ENCODE results near the gene RHEBL1. TPM values are rescaled to one million over a fixed set of nuclear protein-coding genes. Genes with fewer than 3 reads are reported as not detected.

The RHEBL1 gene
- total RNA-seq, 1 donor from 2014 or later: not detected

GRCh38 chr12:49032679-49033447 is 36.9 kb downstream of the RHEBL1 start:
- Histone ChIP-seq H3K36me3 (peaks cover 94% of the 10 kb centered on the region), H3K27ac (replicated peaks) (no peak overlapping the region), H3K4me3 (no peak overlapping the region), H3K4me1 (peaks cover 33% of the 10 kb centered on the region), H3K9me3 (replicated peaks) (no peaks in the 10 kb centered on the region), H3K27me3 (ENCODE audit: low read depth) (no peaks in the 10 kb centered on the region)
- TF ChIP-seq CTCF (IDR thresholded peaks at IDR 0.05; ENCODE audit: borderline replicate concordance): no peak
- intact Hi-C loops (cut with micrococcal nuclease): no loop called here
- DNase-seq: no peak

- no peak overlapping the region for H3K27ac ChIP-seq (replicated peaks)
- no peak overlapping the region for H3K4me3 ChIP-seq
- intact Hi-C loops (cut with micrococcal nuclease): no loop called here
- H3K36me3 ChIP-seq: peaks cover 94% of the 10 kb centered on the region
- no peak for TF ChIP-seq CTCF (IDR thresholded peaks at IDR 0.05; ENCODE audit: borderline replicate concordance)
- DNase-seq: no peak
- H3K27me3 ChIP-seq (ENCODE audit: low read depth): no peaks in the 10 kb centered on the region
- peaks cover 27% of the 10 kb centered on the region for H3K4me1 ChIP-seq
- no peaks in the 10 kb centered on the region for H3K9me3 ChIP-seq (replicated peaks)
Measured at GRCh38 chr12:49032276-49032675, 37.5 kb downstream of the RHEBL1 start.

DNA sequence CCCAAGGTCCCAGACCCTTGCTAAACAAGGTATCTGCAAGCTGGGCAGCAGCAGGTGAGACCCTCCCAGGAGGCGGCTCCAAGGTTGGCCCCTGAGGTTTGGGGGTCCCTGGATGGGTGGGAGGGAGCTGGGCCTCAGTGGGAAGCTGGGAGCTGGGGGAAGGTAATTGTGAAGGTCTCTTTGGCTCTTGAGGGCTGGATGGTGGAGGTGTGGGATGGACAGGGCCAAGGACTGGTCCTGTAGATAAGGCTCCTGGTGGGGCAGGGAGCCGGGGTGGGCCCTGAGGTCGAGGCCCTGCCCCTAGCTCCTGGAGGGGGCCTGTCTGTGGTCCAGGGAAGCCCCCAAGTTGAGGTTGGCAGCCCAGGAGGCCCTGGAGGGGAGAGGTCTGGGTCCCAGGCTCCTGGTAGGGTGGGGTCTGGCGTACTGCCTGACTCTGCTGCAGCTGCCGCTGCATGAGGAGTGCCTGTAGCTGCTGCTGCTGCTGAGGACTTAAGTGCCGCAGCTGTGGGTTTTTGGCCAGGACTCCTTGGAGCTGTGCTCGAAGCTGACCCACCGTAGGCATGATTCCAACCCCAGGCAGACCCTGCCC is 38.1 kb downstream of the RHEBL1 start:
- Histone ChIP-seq H3K27me3 (ENCODE audit: low read depth) (no peaks in the 10 kb centered on the region), H3K4me1 (peaks cover 21% of the 10 kb centered on the region), H3K4me3 (no peak overlapping the region), H3K36me3 (peaks cover 94% of the 10 kb centered on the region), H3K27ac (replicated peaks) (no peak overlapping the region), H3K9me3 (replicated peaks) (no peaks in the 10 kb centered on the region)
- no peak for DNase-seq
- intact Hi-C loops (cut with micrococcal nuclease): no loop called here
- TF ChIP-seq CTCF (IDR thresholded peaks at IDR 0.05; ENCODE audit: borderline replicate concordance): no peak

DNA sequence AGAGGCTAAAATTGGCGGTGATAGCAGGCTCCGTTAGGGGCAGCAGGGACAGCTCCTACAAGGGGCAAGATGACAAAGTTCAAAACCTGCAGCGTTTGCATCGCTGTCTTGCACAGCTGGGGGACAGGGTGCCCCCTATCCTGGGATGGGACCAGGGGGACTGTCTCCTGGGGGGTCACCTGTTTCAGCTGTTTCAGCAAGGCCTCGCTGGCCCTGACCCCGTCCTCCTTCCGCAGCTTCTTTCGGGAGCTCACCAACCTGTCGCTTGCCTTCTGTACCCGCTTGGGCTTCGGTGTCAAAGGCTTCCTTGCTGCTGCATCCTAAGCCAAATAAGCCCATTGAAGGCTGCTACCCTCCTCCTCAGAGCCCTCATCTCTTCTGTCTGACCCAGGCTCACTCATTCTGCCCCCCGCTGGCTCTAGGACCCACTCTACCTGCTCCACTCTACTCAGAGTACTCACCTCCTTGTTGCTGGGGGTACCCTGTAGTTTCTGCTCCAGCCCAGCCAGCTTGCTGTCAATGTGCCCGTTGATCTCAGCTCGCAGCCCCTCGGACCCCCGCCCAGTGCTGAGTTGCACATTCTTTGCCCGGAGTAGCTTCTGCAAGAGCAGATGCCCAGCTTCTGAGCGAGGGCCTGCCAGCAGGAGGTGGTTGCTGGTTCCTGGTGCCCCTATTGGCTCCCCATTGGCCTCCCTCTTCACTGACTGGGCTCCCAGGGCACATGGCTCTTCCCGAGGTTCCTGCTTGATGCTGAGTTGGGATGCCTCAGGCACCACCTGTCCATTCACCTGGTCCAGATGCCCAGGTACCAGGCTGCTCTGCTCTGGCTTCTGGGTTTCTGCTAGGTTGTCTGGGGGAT is 38.8 kb downstream of the RHEBL1 start:
- Histone ChIP-seq H3K27ac (replicated peaks) (no peak overlapping the region), H3K27me3 (ENCODE audit: low read depth) (no peaks in the 10 kb centered on the region), H3K36me3 (peaks cover 96% of the 10 kb centered on the region), H3K4me1 (peaks cover 20% of the 10 kb centered on the region), H3K4me3 (no peak overlapping the region), H3K9me3 (replicated peaks) (no peaks in the 10 kb centered on the region)
- intact Hi-C loops (cut with micrococcal nuclease): no loop called here
- TF ChIP-seq CTCF (IDR thresholded peaks at IDR 0.05; ENCODE audit: borderline replicate concordance): no peak
- no peak for DNase-seq

- H3K27ac ChIP-seq (replicated peaks): no peak overlapping the region
- peaks cover 96% of the 10 kb centered on the region for H3K36me3 ChIP-seq
- no peak for TF ChIP-seq CTCF (IDR thresholded peaks at IDR 0.05; ENCODE audit: borderline replicate concordance)
- intact Hi-C loops (cut with micrococcal nuclease): no loop called here
- no peaks in the 10 kb centered on the region for H3K27me3 ChIP-seq (ENCODE audit: low read depth)
- DNase-seq: no peak
- no peak overlapping the region for H3K4me3 ChIP-seq
- no peaks in the 10 kb centered on the region for H3K9me3 ChIP-seq (replicated peaks)
- H3K4me1 ChIP-seq: peaks cover 20% of the 10 kb centered on the region
Measured at GRCh38 chr12:49030119-49030518, 39.7 kb downstream of the RHEBL1 start.

Data from left ventricle myocardium inferior (tissue), 1 donor.